WTC11 (cell line): ENCODE results near the gene PLEKHM3. TPM values are rescaled to one million over a fixed set of nuclear protein-coding genes. Genes with fewer than 3 reads are reported as not detected.
A peak's percentile ranks its signal among the peaks of the same experiment; 100 is the strongest.

Experiments
- ATAC-seq: fragments of 200-7000 bp; cut with Tn5 transposase; 2 replicates; pipeline ENCODE4 v1.10.0; 2021; ENCODE audit warnings: mild to moderate bottlenecking, moderate library complexity
- CTCF ChIA-PET: fragments of 300-600 bp; sonication (Branson Sonifier 250); formaldehyde crosslinking; loops from one replicate; lab custom pipeline; 2021; ENCODE audit warnings: antibody characterized with exemption; lab: Charles Lee
- POLR2A ChIA-PET: fragments of 350-600 bp; sonication (Branson Sonifier 250); formaldehyde crosslinking; loops from one replicate; lab custom pipeline; 2021; ENCODE audit warnings: antibody characterized with exemption; lab: Charles Lee
- DNase-seq: peaks from one replicate; pipeline ENCODE4 v3.0.0; 2021; ENCODE audit warnings: low spot score
- H3K27ac Mint-ChIP-seq: 2 replicates; pipeline ENCODE4 v1.8.0; 2021; ENCODE audit warnings: mixed read lengths
- H3K27me3 Mint-ChIP-seq: 2 replicates; pipeline ENCODE4 v1.8.0; 2021; ENCODE audit warnings: low read depth, mild to moderate bottlenecking, moderate library complexity, mixed read lengths
- H3K36me3 Mint-ChIP-seq: 2 replicates; pipeline ENCODE4 v1.8.0; 2021; ENCODE audit warnings: mixed read lengths
- H3K4me1 Mint-ChIP-seq: 2 replicates; pipeline ENCODE4 v1.8.0; 2022; ENCODE audit warnings: mixed read lengths
- H3K4me3 Mint-ChIP-seq: 2 replicates; pipeline ENCODE4 v1.8.0; 2021; ENCODE audit warnings: mild to moderate bottlenecking, moderate library complexity, mixed read lengths
- H3K9me3 Mint-ChIP-seq: 2 replicates; pipeline ENCODE4 v1.8.0; 2021; ENCODE audit warnings: mixed read lengths
- ATF1 ChIP-seq: sonication (generic); formaldehyde crosslinking; IDR thresholded peaks from 2 replicates; pipeline ENCODE4 v1.8.1; 2023; ENCODE audit warnings: mild to moderate bottlenecking, moderate library complexity, missing genetic modification reagents
- ATF3 ChIP-seq: sonication (generic); formaldehyde crosslinking; conservative IDR thresholded peaks from 2 replicates; pipeline ENCODE4 v1.8.1; 2022; ENCODE audit warnings: mild to moderate bottlenecking, missing genetic modification reagents
- CBFB ChIP-seq: sonication (generic); formaldehyde crosslinking; IDR thresholded peaks from 2 replicates; pipeline ENCODE4 v1.8.1; 2022; ENCODE audit warnings: mild to moderate bottlenecking, low read depth, missing genetic modification reagents
- EMX1 ChIP-seq: fragments of 250-450 bp; sonication (Bioruptor Pico); IDR thresholded peaks from 2 replicates; pipeline ENCODE4 v1.8.0; 2021; ENCODE audit warnings: mild to moderate bottlenecking
- ERG ChIP-seq: fragments of 250-450 bp; sonication (Bioruptor Pico); IDR thresholded peaks from 2 replicates; pipeline ENCODE4 v1.8.0; 2021; ENCODE audit warnings: mild to moderate bottlenecking
- ETV6 ChIP-seq: sonication (generic); formaldehyde crosslinking; IDR thresholded peaks from 2 replicates; pipeline ENCODE4 v1.8.1; 2022; ENCODE audit warnings: mild to moderate bottlenecking, missing genetic modification reagents
- FOXP1 ChIP-seq: sonication (generic); formaldehyde crosslinking; IDR thresholded peaks from 2 replicates; pipeline ENCODE4 v1.8.0; 2022; ENCODE audit warnings: missing genetic modification reagents, mild to moderate bottlenecking, moderate library complexity, borderline replicate concordance
- GTF2I ChIP-seq: fragments of 250-450 bp; sonication (Bioruptor Pico); conservative IDR thresholded peaks from 2 replicates; pipeline ENCODE4 v1.4.0; 2021; ENCODE audit warnings: mild to moderate bottlenecking
- HMGA2 ChIP-seq: fragments of 250-450 bp; sonication (Bioruptor Pico); IDR thresholded peaks from 2 replicates; pipeline ENCODE4 v1.4.0; 2021; ENCODE audit warnings: mild to moderate bottlenecking, moderate library complexity
- MAX ChIP-seq: sonication (generic); formaldehyde crosslinking; IDR thresholded peaks from 2 replicates; pipeline ENCODE4 v1.8.0; 2022; ENCODE audit warnings: mild to moderate bottlenecking, missing genetic modification reagents
- MYBL2 ChIP-seq: sonication (generic); formaldehyde crosslinking; IDR thresholded peaks from 2 replicates; pipeline ENCODE4 v1.8.1; 2023; ENCODE audit warnings: mild to moderate bottlenecking, moderate library complexity, missing genetic modification reagents
- NR3C1 ChIP-seq: sonication (generic); formaldehyde crosslinking; conservative IDR thresholded peaks from 2 replicates; pipeline ENCODE4 v1.8.1; 2023; ENCODE audit warnings: low read depth, mild to moderate bottlenecking, missing genetic modification reagents
- OVOL2 ChIP-seq: fragments of 250-450 bp; sonication (Bioruptor Pico); IDR thresholded peaks from 2 replicates; pipeline ENCODE4 v1.9.0; 2021; ENCODE audit warnings: mild to moderate bottlenecking, borderline replicate concordance
- PRRX2 ChIP-seq: fragments of 250-450 bp; sonication (Bioruptor Pico); IDR thresholded peaks from 2 replicates; pipeline ENCODE4 v1.8.0; 2021; ENCODE audit warnings: mild to moderate bottlenecking
- RORB ChIP-seq: fragments of 250-450 bp; sonication (Bioruptor Pico); IDR thresholded peaks from 2 replicates; pipeline ENCODE4 v1.9.0; 2021; ENCODE audit warnings: mild to moderate bottlenecking
- SMAD3 ChIP-seq: sonication (generic); formaldehyde crosslinking; IDR thresholded peaks from 2 replicates; pipeline ENCODE4 v1.8.0; 2022; ENCODE audit warnings: missing genetic modification reagents, mild to moderate bottlenecking, borderline replicate concordance
- SMAD4 ChIP-seq: sonication (generic); formaldehyde crosslinking; IDR thresholded peaks from 2 replicates; pipeline ENCODE4 v1.8.0; 2022; ENCODE audit warnings: mild to moderate bottlenecking, missing genetic modification reagents
- USF2 ChIP-seq: sonication (generic); formaldehyde crosslinking; IDR thresholded peaks from 2 replicates; pipeline ENCODE4 v1.8.1; 2023; ENCODE audit warnings: mild to moderate bottlenecking, missing genetic modification reagents, moderate library complexity
- ZBTB21 ChIP-seq: sonication (generic); formaldehyde crosslinking; IDR thresholded peaks from 2 replicates; pipeline ENCODE4 v1.8.1; 2023; ENCODE audit warnings: mild to moderate bottlenecking, missing genetic modification reagents, borderline replicate concordance
- ZBTB43 ChIP-seq: sonication (generic); formaldehyde crosslinking; IDR thresholded peaks from 2 replicates; pipeline ENCODE4 v1.8.1; 2023; ENCODE audit warnings: mild to moderate bottlenecking, missing genetic modification reagents
- ZNF281 ChIP-seq: sonication (generic); formaldehyde crosslinking; IDR thresholded peaks from 2 replicates; pipeline ENCODE4 v1.8.0; 2023; ENCODE audit warnings: mild to moderate bottlenecking, missing genetic modification reagents
- ZNF317 ChIP-seq: sonication (generic); formaldehyde crosslinking; IDR thresholded peaks from 2 replicates; pipeline ENCODE4 v1.8.1; 2023; ENCODE audit warnings: low read depth, mild to moderate bottlenecking, moderate library complexity, missing genetic modification reagents, borderline replicate concordance
- ZNF425 ChIP-seq: fragments of 250-450 bp; sonication (Bioruptor Pico); conservative IDR thresholded peaks from 2 replicates; pipeline ENCODE4 v1.9.0; 2021; ENCODE audit warnings: mild to moderate bottlenecking
- ZNF671 ChIP-seq: fragments of 250-450 bp; sonication (Bioruptor Pico); IDR thresholded peaks from 2 replicates; pipeline ENCODE4 v1.8.0; 2021; ENCODE audit warnings: mild to moderate bottlenecking
- ZSCAN18 ChIP-seq: fragments of 250-450 bp; sonication (Bioruptor Pico); IDR thresholded peaks from 2 replicates; pipeline ENCODE4 v2.1.2; 2022; ENCODE audit warnings: mild to moderate bottlenecking, moderate library complexity
- total RNA-seq: library from RNA; stranded (reverse); gene quantifications from 3 replicates; pipeline ENCODE4 v1.2.3, GENCODE V29; 2021

Gene PLEKHM3
- total RNA-seq, 1 experiment from 2014 or later = 5.8 TPM

- no peaks in the 10 kb centered on the region for H3K36me3 Mint-ChIP-seq
- ATAC-seq = peak; percentile 34
- H3K4me3 Mint-ChIP-seq = no peak overlapping the region
- no peaks in the 10 kb centered on the region for H3K9me3 Mint-ChIP-seq
- H3K4me1 Mint-ChIP-seq = peaks cover 25% of the 10 kb centered on the region
- ChIA-PET POLR2A (no interaction called here), CTCF (interaction anchor here (1.0 to 1.3 kb wide), 3 partner anchors 15 to 158 kb away, joined by 3 to 5 read pairs (median 4); no protein-coding TSS in a partner anchor)
- H3K27ac Mint-ChIP-seq = peak overlapping the region; percentile 80; the same call in 1 of the 2 replicates
- H3K27me3 Mint-ChIP-seq = no peaks in the 10 kb centered on the region
- no peak for TF ChIP-seq ERG (CRISPR knock-in tag)
- no peak for TF ChIP-seq ETV6 (CRISPR knock-in tag)
- TF ChIP-seq USF2 (CRISPR knock-in tag) = no peak
- TF ChIP-seq ZSCAN18 = no peak
- no peak for TF ChIP-seq FOXP1
- no peak for TF ChIP-seq MAX (CRISPR knock-in tag)
- TF ChIP-seq ATF3 (CRISPR knock-in tag) = no peak
- TF ChIP-seq PRRX2 (CRISPR knock-in tag) = no peak
- TF ChIP-seq SMAD4 (CRISPR knock-in tag) = no peak
- no peak for TF ChIP-seq MYBL2
- TF ChIP-seq ZNF671 = no peak
- TF ChIP-seq HMGA2 (CRISPR knock-in tag) = no peak
- TF ChIP-seq ZBTB21 = no peak
- no peak for TF ChIP-seq ZNF281
- TF ChIP-seq ZNF317 (CRISPR knock-in tag) = no peak
- TF ChIP-seq ATF1 (CRISPR knock-in tag) = no peak
- TF ChIP-seq RORB (CRISPR knock-in tag) = no peak
- DNase-seq = no peak
Observed at GRCh38 chr2:207881902-207882301, 143.4 kb downstream of the PLEKHM3 start.

- no peak overlapping the region for H3K4me3 Mint-ChIP-seq
- ATAC-seq (peak; percentile 34; the same call in 1 of the 2 replicates), DNase-seq (no peak)
- no peak for TF ChIP-seq ZBTB21
- no peak for TF ChIP-seq SMAD4 (CRISPR knock-in tag)
- no peak for TF ChIP-seq EMX1 (CRISPR knock-in tag)
- TF ChIP-seq NR3C1 (CRISPR knock-in tag) = no peak
- no peak for TF ChIP-seq ZNF425 (CRISPR knock-in tag)
- TF ChIP-seq GTF2I (CRISPR knock-in tag) = no peak
- TF ChIP-seq ZBTB43 (CRISPR knock-in tag) = no peak
- no peak for TF ChIP-seq SMAD3 (CRISPR knock-in tag)
- no peak for TF ChIP-seq CBFB (CRISPR knock-in tag)
- no peak for TF ChIP-seq OVOL2 (CRISPR knock-in tag)
- no peaks in the 10 kb centered on the region for H3K36me3 Mint-ChIP-seq
- no peaks in the 10 kb centered on the region for H3K27me3 Mint-ChIP-seq
- no peaks in the 10 kb centered on the region for H3K9me3 Mint-ChIP-seq
- POLR2A ChIA-PET = no interaction called here
- CTCF ChIA-PET = interaction anchor here (0.7 to 1.2 kb wide), 5 partner anchors 10 to 161 kb away, joined by 3 to 8 read pairs (median 3); no protein-coding TSS in a partner anchor
- peak overlapping the region; percentile 16; the same call in 1 of the 2 replicates for H3K27ac Mint-ChIP-seq
- H3K4me1 Mint-ChIP-seq = peaks cover 24% of the 10 kb centered on the region
Observed at GRCh38 chr2:207879536-207879935, 145.8 kb downstream of the PLEKHM3 start.
